SK-N-SH treated with all-trans-retinoic acid at 6 μM for 48 hours (cell line): ENCODE measurements around the gene TFEC.
"Not testable (repeated sequence)": the region's sequence is repeated elsewhere in the genome, so short reads cannot be mapped to it uniquely, and the experiment has no call there.

ENCODE experiments used
- ATAC-seq: fragments of 200-7000 bp; cut with Tn5 transposase; 3 replicates; pipeline ENCODE4 v1.9.1; 2020; ENCODE audit warnings: mild to moderate bottlenecking, moderate library complexity
- ARNTL ChIP-seq: fragments of 450-650 bp; formaldehyde crosslinking; IDR thresholded peaks from 2 replicates; pipeline ENCODE4 v1.5.0; 2020; ENCODE audit warnings: low read depth, mild to moderate bottlenecking, moderate library complexity, borderline replicate concordance
- BACH2 ChIP-seq: fragments of 250-450 bp; sonication (Bioruptor Pico); IDR thresholded peaks from 2 replicates; pipeline ENCODE4 v1.9.0; 2021; ENCODE audit warnings: mild to moderate bottlenecking, borderline replicate concordance
- CSDC2 ChIP-seq: fragments of 250-450 bp; sonication (Bioruptor Pico); IDR thresholded peaks from 2 replicates; pipeline ENCODE4 v1.5.0; 2020; ENCODE audit warnings: mild to moderate bottlenecking, moderate library complexity
- ESRRG ChIP-seq: fragments of 250-450 bp; sonication (Bioruptor Pico); IDR thresholded peaks from 2 replicates; pipeline ENCODE4 v1.6.1; 2021; ENCODE audit warnings: mild to moderate bottlenecking
- GLIS3 ChIP-seq: fragments of 250-450 bp; sonication (Bioruptor Pico); IDR thresholded peaks from 2 replicates; pipeline ENCODE4 v1.5.0; 2020; ENCODE audit warnings: mild to moderate bottlenecking, moderate library complexity
- ISL1 ChIP-seq: fragments of 250-450 bp; sonication (Bioruptor Pico); IDR thresholded peaks from 2 replicates; pipeline ENCODE4 v2.1.2; 2022; ENCODE audit warnings: mild to moderate bottlenecking, moderate library complexity
- PPARA ChIP-seq: fragments of 250-450 bp; sonication (Bioruptor Pico); IDR thresholded peaks from 2 replicates; pipeline ENCODE4 v1.5.0; 2020; ENCODE audit warnings: mild to moderate bottlenecking, borderline replicate concordance
- RARB ChIP-seq: fragments of 250-450 bp; sonication (Bioruptor Pico); IDR thresholded peaks from 2 replicates; pipeline ENCODE4 v1.8.0; 2021; ENCODE audit warnings: mild to moderate bottlenecking, moderate library complexity
- SNAI2 ChIP-seq: fragments of 250-450 bp; sonication (Bioruptor Pico); IDR thresholded peaks from 2 replicates; pipeline ENCODE4 v1.5.0; 2020; ENCODE audit warnings: mild to moderate bottlenecking, moderate library complexity
- TCF4 ChIP-seq: fragments of 250-450 bp; sonication (Bioruptor Pico); IDR thresholded peaks from 2 replicates; pipeline ENCODE4 v1.8.0; 2021; ENCODE audit warnings: mild to moderate bottlenecking, moderate library complexity, borderline replicate concordance
- TOX ChIP-seq: fragments of 250-450 bp; sonication (Bioruptor Pico); IDR thresholded peaks from 2 replicates; pipeline ENCODE4 v1.8.0; 2021; ENCODE audit warnings: mild to moderate bottlenecking, moderate library complexity, borderline replicate concordance
- TSHZ2 ChIP-seq: fragments of 250-450 bp; sonication (Bioruptor Pico); IDR thresholded peaks from 2 replicates; pipeline ENCODE4 v1.5.0; 2020; ENCODE audit warnings: mild to moderate bottlenecking, moderate library complexity
- ZFP3 ChIP-seq: fragments of 250-450 bp; sonication (Bioruptor Pico); IDR thresholded peaks from 2 replicates; pipeline ENCODE4 v1.5.0; 2020; ENCODE audit warnings: mild to moderate bottlenecking, moderate library complexity
- ZFP30 ChIP-seq: fragments of 450-650 bp; formaldehyde crosslinking; IDR thresholded peaks from 2 replicates; pipeline ENCODE4 v1.5.0; 2022; ENCODE audit warnings: mild to moderate bottlenecking, moderate library complexity
- ZNF565 ChIP-seq: fragments of 450-650 bp; formaldehyde crosslinking; conservative IDR thresholded peaks from 2 replicates; pipeline ENCODE4 v1.5.0; 2020; ENCODE audit warnings: low read depth, mild to moderate bottlenecking, moderate library complexity
- ZNF70 ChIP-seq: fragments of 450-650 bp; formaldehyde crosslinking; IDR thresholded peaks from 2 replicates; pipeline ENCODE4 v1.5.0; 2020; ENCODE audit warnings: mild to moderate bottlenecking, moderate library complexity
- ZNF8 ChIP-seq: fragments of 450-650 bp; formaldehyde crosslinking; IDR thresholded peaks from 2 replicates; pipeline ENCODE4 v1.5.0; 2020; ENCODE audit warnings: mild to moderate bottlenecking, moderate library complexity
- TF ChIP-seq, protein P1 (sequence below): fragments of 250-450 bp; sonication (Bioruptor Pico); IDR thresholded peaks from 2 replicates; pipeline ENCODE4 v1.5.1; 2021; ENCODE audit warnings: mild to moderate bottlenecking, moderate library complexity
- TF ChIP-seq, protein P2 (sequence below): fragments of 250-450 bp; sonication (Bioruptor Pico); IDR thresholded peaks from 2 replicates; pipeline ENCODE4 v1.5.1; 2020; ENCODE audit warnings: low read depth, mild to moderate bottlenecking, moderate library complexity
- TF ChIP-seq, protein P3 (sequence below): fragments of 250-450 bp; sonication (Bioruptor Pico); IDR thresholded peaks from 2 replicates; pipeline ENCODE4 v1.8.0; 2021; ENCODE audit warnings: low read depth, mild to moderate bottlenecking, moderate library complexity, borderline replicate concordance
- TF ChIP-seq, protein P4 (sequence below): fragments of 250-450 bp; sonication (Bioruptor Pico); IDR thresholded peaks from 2 replicates; pipeline ENCODE4 v1.8.0; 2020; ENCODE audit warnings: mild to moderate bottlenecking, moderate library complexity, borderline replicate concordance

TFEC gene

DNA sequence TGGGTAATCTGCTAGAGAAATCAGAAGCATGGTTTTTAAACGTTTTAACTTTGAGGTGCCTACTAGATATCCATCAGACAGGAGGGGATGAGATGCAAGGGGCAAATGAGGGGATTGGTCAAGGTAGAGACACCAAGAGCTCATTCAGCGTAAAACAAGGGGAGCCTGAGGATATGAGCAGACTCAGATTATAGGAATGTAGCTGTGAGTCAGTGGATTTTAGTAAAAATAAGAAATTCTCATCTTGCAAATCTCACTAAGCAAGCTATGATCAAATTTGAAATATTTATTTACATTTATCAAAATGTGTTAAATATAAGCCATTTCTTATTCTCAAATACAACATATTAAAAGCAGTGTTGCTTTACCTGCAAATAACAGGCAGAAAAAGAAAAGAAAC is 21.4 kb upstream of the TFEC start:
- TF ChIP-seq BACH2 (CRISPR knock-in tag): no peak
- TF ChIP-seq RARB: no peak
- no peak for TF ChIP-seq CSDC2 (CRISPR knock-in tag)
- TF ChIP-seq ZNF8 (CRISPR knock-in tag): no peak
- TF ChIP-seq ESRRG (CRISPR knock-in tag): no peak
- no peak for ATAC-seq

DNA sequence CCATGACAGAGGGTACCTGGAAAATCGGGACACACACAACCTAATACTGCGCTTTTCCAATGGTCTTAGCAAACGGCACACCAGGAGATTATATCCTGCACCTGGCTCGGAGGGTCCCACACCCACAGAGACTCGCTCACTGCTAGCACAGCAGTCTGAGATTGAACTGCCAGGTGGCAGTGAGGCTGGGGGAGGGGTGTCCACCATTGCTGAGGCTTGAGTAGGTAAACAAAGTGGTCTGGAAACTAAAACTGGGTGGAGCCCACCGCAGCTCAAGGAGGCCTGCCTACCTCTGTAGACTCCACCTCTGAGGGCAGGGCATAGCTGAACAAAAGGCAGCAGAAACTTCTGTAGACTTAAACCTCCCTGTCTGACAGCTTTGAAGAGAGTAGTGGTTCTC is 16.7 kb upstream of the TFEC start:
- not testable (repeated sequence) for ATAC-seq

DNA sequence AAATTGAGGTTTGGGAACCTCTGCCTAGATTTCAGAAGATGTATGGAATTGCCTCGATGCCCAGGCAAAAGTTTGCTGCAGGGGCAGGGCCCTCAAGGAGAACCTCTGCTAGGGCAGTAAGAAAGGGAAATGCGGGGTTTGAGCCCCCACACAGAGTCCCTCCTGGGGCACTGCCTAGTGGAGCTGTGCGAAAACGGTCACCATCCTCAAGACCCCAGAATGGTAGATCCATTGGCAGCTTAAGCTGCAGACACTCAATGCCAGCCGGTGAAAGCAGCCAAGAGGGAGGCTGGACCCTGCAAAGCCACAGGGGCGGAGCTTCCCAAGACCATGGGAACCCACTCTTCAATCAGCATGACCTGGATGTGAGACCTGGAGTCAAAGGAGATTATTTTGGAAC is 15.0 kb upstream of the TFEC start:
- TF ChIP-seq ESRRG (CRISPR knock-in tag): no peak
- TF ChIP-seq BACH2 (CRISPR knock-in tag): no peak
- no peak for TF ChIP-seq TOX
- no peak for TF ChIP-seq ZNF565
- TF ChIP-seq ZNF8 (CRISPR knock-in tag): no peak
- TF ChIP-seq ISL1 (CRISPR knock-in tag): no peak
- no peak for TF ChIP-seq ZFP3
- no peak for TF ChIP-seq TSHZ2 (CRISPR knock-in tag)
- TF ChIP-seq ARNTL (CRISPR knock-in tag): no peak
- no peak for TF ChIP-seq CSDC2 (CRISPR knock-in tag)
- no peak for TF ChIP-seq ZFP30 (CRISPR knock-in tag)
- TF ChIP-seq TCF4 (CRISPR knock-in tag): no peak
- TF ChIP-seq, protein P1, sequence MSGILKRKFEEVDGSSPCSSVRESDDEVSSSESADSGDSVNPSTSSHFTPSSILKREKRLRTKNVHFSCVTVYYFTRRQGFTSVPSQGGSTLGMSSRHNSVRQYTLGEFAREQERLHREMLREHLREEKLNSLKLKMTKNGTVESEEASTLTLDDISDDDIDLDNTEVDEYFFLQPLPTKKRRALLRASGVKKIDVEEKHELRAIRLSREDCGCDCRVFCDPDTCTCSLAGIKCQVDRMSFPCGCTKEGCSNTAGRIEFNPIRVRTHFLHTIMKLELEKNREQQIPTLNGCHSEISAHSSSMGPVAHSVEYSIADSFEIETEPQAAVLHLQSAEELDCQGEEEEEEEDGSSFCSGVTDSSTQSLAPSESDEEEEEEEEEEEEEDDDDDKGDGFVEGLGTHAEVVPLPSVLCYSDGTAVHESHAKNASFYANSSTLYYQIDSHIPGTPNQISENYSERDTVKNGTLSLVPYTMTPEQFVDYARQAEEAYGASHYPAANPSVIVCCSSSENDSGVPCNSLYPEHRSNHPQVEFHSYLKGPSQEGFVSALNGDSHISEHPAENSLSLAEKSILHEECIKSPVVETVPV (CRISPR knock-in tag): no peak
- ATAC-seq: no peak

- TF ChIP-seq ZNF8 (CRISPR knock-in tag): no peak
- no peak for TF ChIP-seq CSDC2 (CRISPR knock-in tag)
- no peak for TF ChIP-seq TOX
- TF ChIP-seq RARB: no peak
- TF ChIP-seq, protein P2, sequence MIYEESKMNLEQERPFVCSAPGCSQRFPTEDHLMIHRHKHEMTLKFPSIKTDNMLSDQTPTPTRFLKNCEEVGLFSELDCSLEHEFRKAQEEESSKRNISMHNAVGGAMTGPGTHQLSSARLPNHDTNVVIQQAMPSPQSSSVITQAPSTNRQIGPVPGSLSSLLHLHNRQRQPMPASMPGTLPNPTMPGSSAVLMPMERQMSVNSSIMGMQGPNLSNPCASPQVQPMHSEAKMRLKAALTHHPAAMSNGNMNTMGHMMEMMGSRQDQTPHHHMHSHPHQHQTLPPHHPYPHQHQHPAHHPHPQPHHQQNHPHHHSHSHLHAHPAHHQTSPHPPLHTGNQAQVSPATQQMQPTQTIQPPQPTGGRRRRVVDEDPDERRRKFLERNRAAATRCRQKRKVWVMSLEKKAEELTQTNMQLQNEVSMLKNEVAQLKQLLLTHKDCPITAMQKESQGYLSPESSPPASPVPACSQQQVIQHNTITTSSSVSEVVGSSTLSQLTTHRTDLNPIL: no peak
- TF ChIP-seq SNAI2: no peak
- TF ChIP-seq ZNF70 (CRISPR knock-in tag): no peak
- no peak for TF ChIP-seq TCF4 (CRISPR knock-in tag)
- no peak for TF ChIP-seq GLIS3 (CRISPR knock-in tag)
- TF ChIP-seq, protein P3, sequence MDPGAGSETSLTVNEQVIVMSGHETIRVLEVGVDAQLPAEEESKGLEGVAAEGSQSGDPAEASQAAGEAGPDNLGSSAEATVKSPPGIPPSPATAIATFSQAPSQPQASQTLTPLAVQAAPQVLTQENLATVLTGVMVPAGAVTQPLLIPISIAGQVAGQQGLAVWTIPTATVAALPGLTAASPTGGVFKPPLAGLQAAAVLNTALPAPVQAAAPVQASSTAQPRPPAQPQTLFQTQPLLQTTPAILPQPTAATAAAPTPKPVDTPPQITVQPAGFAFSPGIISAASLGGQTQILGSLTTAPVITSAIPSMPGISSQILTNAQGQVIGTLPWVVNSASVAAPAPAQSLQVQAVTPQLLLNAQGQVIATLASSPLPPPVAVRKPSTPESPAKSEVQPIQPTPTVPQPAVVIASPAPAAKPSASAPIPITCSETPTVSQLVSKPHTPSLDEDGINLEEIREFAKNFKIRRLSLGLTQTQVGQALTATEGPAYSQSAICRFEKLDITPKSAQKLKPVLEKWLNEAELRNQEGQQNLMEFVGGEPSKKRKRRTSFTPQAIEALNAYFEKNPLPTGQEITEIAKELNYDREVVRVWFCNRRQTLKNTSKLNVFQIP (CRISPR knock-in tag): no peak
- TF ChIP-seq ESRRG (CRISPR knock-in tag): no peak
- TF ChIP-seq ISL1 (CRISPR knock-in tag): no peak
- no peak for TF ChIP-seq ZFP3
- TF ChIP-seq, protein P4, sequence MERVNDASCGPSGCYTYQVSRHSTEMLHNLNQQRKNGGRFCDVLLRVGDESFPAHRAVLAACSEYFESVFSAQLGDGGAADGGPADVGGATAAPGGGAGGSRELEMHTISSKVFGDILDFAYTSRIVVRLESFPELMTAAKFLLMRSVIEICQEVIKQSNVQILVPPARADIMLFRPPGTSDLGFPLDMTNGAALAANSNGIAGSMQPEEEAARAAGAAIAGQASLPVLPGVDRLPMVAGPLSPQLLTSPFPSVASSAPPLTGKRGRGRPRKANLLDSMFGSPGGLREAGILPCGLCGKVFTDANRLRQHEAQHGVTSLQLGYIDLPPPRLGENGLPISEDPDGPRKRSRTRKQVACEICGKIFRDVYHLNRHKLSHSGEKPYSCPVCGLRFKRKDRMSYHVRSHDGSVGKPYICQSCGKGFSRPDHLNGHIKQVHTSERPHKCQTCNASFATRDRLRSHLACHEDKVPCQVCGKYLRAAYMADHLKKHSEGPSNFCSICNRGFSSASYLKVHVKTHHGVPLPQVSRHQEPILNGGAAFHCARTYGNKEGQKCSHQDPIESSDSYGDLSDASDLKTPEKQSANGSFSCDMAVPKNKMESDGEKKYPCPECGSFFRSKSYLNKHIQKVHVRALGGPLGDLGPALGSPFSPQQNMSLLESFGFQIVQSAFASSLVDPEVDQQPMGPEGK (CRISPR knock-in tag): no peak
- TF ChIP-seq PPARA (CRISPR knock-in tag): no peak
- no peak for TF ChIP-seq TSHZ2 (CRISPR knock-in tag)
- no peak for ATAC-seq
Observed at GRCh38 chr7:116041615-116042014, 11.1 kb upstream of the TFEC start.
